NCI-H2081 (cell line): Measurements from ENCODE around the gene SLC17A6.

Source experiments
- DNase-seq, 2 experiments: peaks; one replicate each; lab custom pipeline; 2025; lab: John Stamatoyannopoulos, UW

SLC17A6 gene

GRCh38 chr11:22389526-22390282 lies 51.5 kb downstream of the SLC17A6 start:
- no peak for DNase-seq

- no peak for DNase-seq
Measured at GRCh38 chr11:22390283-22390655, 52.1 kb downstream of the SLC17A6 start.

DNA sequence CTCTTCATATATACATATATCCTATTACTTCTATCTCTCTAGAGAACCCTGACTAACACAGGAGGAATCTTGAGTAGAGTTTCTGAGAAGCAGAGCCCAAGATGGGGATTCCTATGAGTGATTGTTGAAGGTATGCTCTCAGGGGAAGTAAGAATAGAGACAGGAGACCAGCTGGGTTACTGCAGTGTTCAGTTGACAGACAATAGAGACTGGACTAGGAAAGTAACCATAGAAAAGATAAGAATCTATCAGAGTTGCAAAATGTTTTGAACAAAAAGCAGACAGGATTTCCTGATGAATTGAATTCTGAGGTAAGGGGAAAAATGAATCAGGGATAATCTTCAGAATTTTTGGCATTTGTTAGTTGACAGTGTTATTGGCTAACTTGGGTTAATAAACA lies 54.4 kb downstream of the SLC17A6 start:
- DNase-seq, result no peak

GRCh38 chr11:22405377-22405776 lies 67.2 kb downstream of the SLC17A6 start:
- DNase-seq, result no peak

GRCh38 chr11:22407267-22407666 lies 69.1 kb downstream of the SLC17A6 start:
- DNase-seq, result no peak

DNA sequence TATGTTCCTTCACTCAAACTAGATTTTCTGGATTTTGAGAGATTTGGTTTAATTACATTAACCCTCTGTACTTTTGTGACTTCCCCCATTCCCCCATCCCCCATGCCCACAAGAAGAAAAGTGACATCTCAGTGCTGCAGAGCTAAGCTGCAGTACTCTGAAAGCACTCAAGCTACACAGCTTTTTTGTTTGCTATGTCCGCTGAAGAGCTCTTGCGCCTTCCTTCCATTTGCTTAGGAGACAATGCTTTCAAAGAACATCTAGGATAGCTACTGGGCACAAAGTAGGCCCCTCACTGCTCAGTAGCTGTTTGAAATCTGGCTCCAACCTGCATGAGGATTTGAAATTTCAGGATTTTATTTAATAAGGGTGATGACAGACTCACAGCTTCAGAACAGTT lies 69.7 kb downstream of the SLC17A6 start:
- DNase-seq, result no peak

- DNase-seq, result no peak
Measured at GRCh38 chr11:22415476-22415875, 77.3 kb downstream of the SLC17A6 start.

- DNase-seq, result no peak
Measured at GRCh38 chr11:22416462-22416861, 78.3 kb downstream of the SLC17A6 start.

DNA sequence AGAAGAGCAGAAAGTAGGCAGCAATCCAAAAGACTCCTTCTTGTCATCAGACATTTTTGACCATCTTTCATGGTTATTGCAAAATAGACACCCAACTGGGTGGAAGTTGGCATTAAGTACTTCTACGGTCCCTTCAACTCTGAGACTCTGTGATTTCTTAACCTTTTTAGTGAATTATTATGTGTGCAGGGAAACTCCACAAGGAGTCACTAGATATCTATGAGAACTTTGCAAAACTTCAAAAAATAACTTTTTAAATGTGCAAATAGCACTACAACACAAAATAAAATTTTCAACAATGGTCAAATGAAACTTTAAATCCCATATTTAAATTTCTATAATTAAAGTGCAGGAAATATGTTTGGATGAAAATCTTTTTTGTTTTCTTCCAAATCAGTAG lies 88.7 kb downstream of the SLC17A6 start:
- DNase-seq, result no peak
